Natural killer cell treated with Interleukin-12 subunit alpha and Interleukin-12 subunit beta and Interleukin-15 and Interleukin-18, amount 100 ng/mL, for 72 hours (primary cell): Measurements from ENCODE around the gene VWA3B. TPM values are rescaled to one million over a fixed set of nuclear protein-coding genes. Genes with fewer than 3 reads are reported as not detected.
"Not testable (repeated sequence)": the region's sequence is repeated elsewhere in the genome, so short reads cannot be mapped to it uniquely, and the experiment has no call there.

Source experiments
- ATAC-seq, 2 donors: fragments of 150-1000 bp; cut with Tn5 transposase in 1 of 2; sonication (Bioruptor Pico), chemical (Tn5 transposase) in 1 of 2; 2 replicates each; pipeline ENCODE4 v1.10.0; 2021
- DNase-seq: peaks from one replicate; pipeline ENCODE4 v3.0.0; 2022; ENCODE audit warnings: low spot score
- H3K27ac Mint-ChIP-seq, 2 donors: 1 replicate in 1 of 2; 2 replicates in 1 of 2; pipeline ENCODE4 v1.8.0; 2022; ENCODE audit warnings: mixed read lengths in 2 of 2, mild to moderate bottlenecking in 1 of 2, moderate library complexity in 1 of 2
- H3K27me3 Mint-ChIP-seq, 2 donors: 1 replicate in 1 of 2; 2 replicates in 1 of 2; pipeline ENCODE4 v1.8.0; 2022; ENCODE audit warnings: mixed read lengths in 2 of 2
- H3K36me3 Mint-ChIP-seq: one replicate; pipeline ENCODE4 v1.8.0; 2022; ENCODE audit warnings: mixed read lengths
- H3K4me1 Mint-ChIP-seq, 2 donors: 1 replicate in 1 of 2; 2 replicates in 1 of 2; pipeline ENCODE4 v1.8.0; 2022; ENCODE audit warnings: low read depth in 2 of 2, mixed read lengths in 2 of 2, mild to moderate bottlenecking in 1 of 2
- H3K4me3 Mint-ChIP-seq: one replicate; pipeline ENCODE4 v1.8.0; 2022; ENCODE audit warnings: mixed read lengths
- H3K9me3 Mint-ChIP-seq: 2 replicates; pipeline ENCODE4 v1.8.0; 2022; ENCODE audit warnings: mixed read lengths
- total RNA-seq, 2 donors: library from RNA; stranded (reverse); gene quantifications; one replicate each; pipeline ENCODE4 v1.2.3, GENCODE V29; 2022

VWA3B gene
- total RNA-seq, 2 donors from 2014 or later = not detected

- Mint-ChIP-seq H3K27me3 (peaks cover 25 to 39% of the 10 kb centered on the region in 2 donors), H3K9me3 (no peaks in the 10 kb centered on the region), H3K4me3 (no peak overlapping the region), H3K4me1 (no peaks in the 10 kb centered on the region), H3K36me3 (no peaks in the 10 kb centered on the region), H3K27ac (no peak overlapping the region)
- ATAC-seq (no peak), DNase-seq (no peak)
Observed at GRCh38 chr2:98299211-98299905, 212.4 kb downstream of the VWA3B start.

- H3K9me3 Mint-ChIP-seq = no peaks in the 10 kb centered on the region
- peaks cover 27 to 37% of the 10 kb centered on the region in 2 donors for H3K27me3 Mint-ChIP-seq
- no peaks in the 10 kb centered on the region for H3K4me1 Mint-ChIP-seq
- no peak overlapping the region for H3K4me3 Mint-ChIP-seq
- ATAC-seq (no peak), DNase-seq (no peak)
- H3K36me3 Mint-ChIP-seq = no peaks in the 10 kb centered on the region
- no peak overlapping the region for H3K27ac Mint-ChIP-seq
Observed at GRCh38 chr2:98300141-98300874, 213.3 kb downstream of the VWA3B start.

- H3K9me3 Mint-ChIP-seq = no peaks in the 10 kb centered on the region
- H3K27ac Mint-ChIP-seq = no peak overlapping the region
- peaks cover 30 to 39% of the 10 kb centered on the region in 2 donors for H3K27me3 Mint-ChIP-seq
- H3K4me1 Mint-ChIP-seq = no peaks in the 10 kb centered on the region
- DNase-seq = no peak
- H3K36me3 Mint-ChIP-seq = no peaks in the 10 kb centered on the region
- H3K4me3 Mint-ChIP-seq = no peak overlapping the region
- no peak for ATAC-seq
Observed at GRCh38 chr2:98301469-98301868, 214.5 kb downstream of the VWA3B start.

GRCh38 chr2:98307131-98307696 lies 220.2 kb downstream of the VWA3B start:
- H3K27me3 Mint-ChIP-seq = peaks cover 35 to 45% of the 10 kb centered on the region in 2 donors
- ATAC-seq, H3K4me3 Mint-ChIP-seq: not testable (repeated sequence)

GRCh38 chr2:98308068-98308467 lies 221.1 kb downstream of the VWA3B start:
- no peak for ATAC-seq
- Mint-ChIP-seq H3K4me1 (no peaks in the 10 kb centered on the region), H3K27ac (no peak overlapping the region), H3K36me3 (no peaks in the 10 kb centered on the region), H3K27me3 (peaks cover 27 to 47% of the 10 kb centered on the region in 2 donors), H3K4me3 (no peak overlapping the region), H3K9me3 (no peaks in the 10 kb centered on the region)
- DNase-seq = no peak

More at GRCh38 chr2:98307131-98307696, 220.2 kb downstream of the VWA3B start:
- H3K36me3 Mint-ChIP-seq, H3K4me1 Mint-ChIP-seq, H3K27ac Mint-ChIP-seq, H3K9me3 Mint-ChIP-seq, DNase-seq: not testable (repeated sequence)

- Mint-ChIP-seq H3K4me3 (no peak overlapping the region), H3K4me1 (no peaks in the 10 kb centered on the region), H3K36me3 (no peaks in the 10 kb centered on the region), H3K27me3 (peaks cover 29 to 49% of the 10 kb centered on the region in 2 donors), H3K9me3 (no peaks in the 10 kb centered on the region), H3K27ac (no peak overlapping the region)
- DNase-seq (no peak), ATAC-seq (no peak)
Observed at GRCh38 chr2:98308532-98308931, 221.6 kb downstream of the VWA3B start.

GRCh38 chr2:98309580-98309979 lies 222.6 kb downstream of the VWA3B start:
- Mint-ChIP-seq H3K36me3 (no peaks in the 10 kb centered on the region), H3K4me1 (no peaks in the 10 kb centered on the region), H3K9me3 (no peaks in the 10 kb centered on the region), H3K27me3 (peaks cover 33 to 48% of the 10 kb centered on the region in 2 donors), H3K27ac (no peak overlapping the region), H3K4me3 (no peak overlapping the region)
- no peak for DNase-seq
- no peak for ATAC-seq

- Mint-ChIP-seq H3K27me3 (peaks cover 30 to 44% of the 10 kb centered on the region in 2 donors), H3K4me3 (no peak overlapping the region), H3K9me3 (no peaks in the 10 kb centered on the region), H3K36me3 (no peaks in the 10 kb centered on the region), H3K4me1 (no peaks in the 10 kb centered on the region), H3K27ac (no peak overlapping the region)
- no peak for DNase-seq
- no peak for ATAC-seq
Observed at GRCh38 chr2:98310010-98310409, 223.0 kb downstream of the VWA3B start.

- Mint-ChIP-seq H3K36me3 (no peaks in the 10 kb centered on the region), H3K27me3 (peaks cover 27 to 40% of the 10 kb centered on the region in 2 donors), H3K4me3 (no peak overlapping the region), H3K9me3 (no peaks in the 10 kb centered on the region), H3K4me1 (no peaks in the 10 kb centered on the region), H3K27ac (no peak overlapping the region)
- ATAC-seq (no peak), DNase-seq (no peak)
Observed at GRCh38 chr2:98311090-98311489, 224.1 kb downstream of the VWA3B start.

- no peaks in the 10 kb centered on the region for H3K36me3 Mint-ChIP-seq
- H3K4me3 Mint-ChIP-seq = no peak overlapping the region
- H3K4me1 Mint-ChIP-seq = no peaks in the 10 kb centered on the region
- no peak for DNase-seq
- no peaks in the 10 kb centered on the region for H3K9me3 Mint-ChIP-seq
- ATAC-seq = peak in 1 of 2 donors; percentile 43
- peaks cover 26 to 33% of the 10 kb centered on the region in 2 donors for H3K27me3 Mint-ChIP-seq
- no peak overlapping the region for H3K27ac Mint-ChIP-seq
Observed at GRCh38 chr2:98311771-98312545, 225.0 kb downstream of the VWA3B start.

GRCh38 chr2:98313492-98314250 lies 226.7 kb downstream of the VWA3B start:
- H3K27me3 Mint-ChIP-seq = peaks cover 24 to 32% of the 10 kb centered on the region in 2 donors
- H3K4me3 Mint-ChIP-seq = no peak overlapping the region
- no peaks in the 10 kb centered on the region for H3K4me1 Mint-ChIP-seq
- H3K9me3 Mint-ChIP-seq = peaks cover 3% of the 10 kb centered on the region
- no peaks in the 10 kb centered on the region for H3K36me3 Mint-ChIP-seq
- ATAC-seq = no peak
- H3K27ac Mint-ChIP-seq = no peak overlapping the region
- DNase-seq = no peak

- peaks cover 24 to 32% of the 10 kb centered on the region in 2 donors for H3K27me3 Mint-ChIP-seq
- no peaks in the 10 kb centered on the region for H3K4me1 Mint-ChIP-seq
- no peak for ATAC-seq
- H3K4me3 Mint-ChIP-seq = no peak overlapping the region
- no peak for DNase-seq
- H3K36me3 Mint-ChIP-seq = no peaks in the 10 kb centered on the region
- no peak overlapping the region for H3K27ac Mint-ChIP-seq
- peaks cover 3% of the 10 kb centered on the region for H3K9me3 Mint-ChIP-seq
Observed at GRCh38 chr2:98314251-98314650, 227.3 kb downstream of the VWA3B start.

GRCh38 chr2:98315957-98316356 lies 229.0 kb downstream of the VWA3B start:
- peaks cover 21 to 30% of the 10 kb centered on the region in 2 donors for H3K27me3 Mint-ChIP-seq
- H3K36me3 Mint-ChIP-seq = peaks cover 9% of the 10 kb centered on the region
- peaks cover 9% of the 10 kb centered on the region for H3K9me3 Mint-ChIP-seq
- no peak overlapping the region for H3K4me3 Mint-ChIP-seq
- no peaks in the 10 kb centered on the region for H3K4me1 Mint-ChIP-seq
- no peak for ATAC-seq
- no peak for DNase-seq
- no peak overlapping the region for H3K27ac Mint-ChIP-seq
